ENCODE results near the gene BRD7. TPM values are rescaled to one million over a fixed set of nuclear protein-coding genes. Genes with fewer than 3 reads are reported as not detected.

BRD7 gene
- total RNA-seq, 4 donors from 2014 or later: 29.9 to 41.2 (median 38.9) TPM

DNA sequence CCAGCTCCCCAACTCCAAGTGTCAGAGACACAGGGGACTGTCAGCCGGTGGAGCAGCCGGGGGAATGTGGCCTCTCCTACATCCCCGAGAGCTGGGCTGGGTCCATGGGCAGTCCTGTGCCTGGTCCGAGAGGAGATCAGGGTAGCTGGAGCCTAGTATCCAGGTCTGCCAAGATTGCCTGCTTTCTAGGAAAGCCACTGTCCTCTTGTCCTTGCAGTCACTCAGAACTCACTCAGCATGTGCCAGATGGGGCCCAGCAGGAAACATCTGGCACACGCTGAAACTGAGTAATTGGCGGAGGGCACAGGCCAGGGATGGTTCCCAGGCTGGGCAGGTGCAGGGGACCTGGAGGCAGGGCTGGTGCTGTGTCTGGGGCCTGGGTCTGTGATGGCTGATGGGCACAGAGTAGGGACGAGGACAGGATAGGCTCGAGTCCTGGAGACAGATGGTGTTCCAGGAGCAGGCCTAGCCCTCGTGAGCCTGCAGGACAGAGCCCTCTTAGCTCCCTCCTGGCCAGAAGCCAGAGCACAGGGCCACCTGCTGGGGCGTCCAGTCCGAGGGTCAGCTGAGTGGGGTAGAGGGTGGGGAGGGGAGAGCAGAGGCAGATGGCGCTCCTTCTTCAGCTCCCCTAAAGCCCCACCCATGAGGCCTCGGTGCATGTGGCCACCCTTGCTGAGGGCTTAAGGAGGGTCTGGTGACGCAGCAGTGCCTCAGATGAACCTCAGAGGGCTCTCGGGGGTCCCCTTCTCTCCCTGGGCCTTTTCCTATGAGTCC, 71.3 kb downstream of the BRD7 start:
- ATAC-seq (ENCODE audit: low FRiP score) (no peak), DNase-seq (ENCODE audit: low spot score) (no peak)
- TF ChIP-seq, protein P1, sequence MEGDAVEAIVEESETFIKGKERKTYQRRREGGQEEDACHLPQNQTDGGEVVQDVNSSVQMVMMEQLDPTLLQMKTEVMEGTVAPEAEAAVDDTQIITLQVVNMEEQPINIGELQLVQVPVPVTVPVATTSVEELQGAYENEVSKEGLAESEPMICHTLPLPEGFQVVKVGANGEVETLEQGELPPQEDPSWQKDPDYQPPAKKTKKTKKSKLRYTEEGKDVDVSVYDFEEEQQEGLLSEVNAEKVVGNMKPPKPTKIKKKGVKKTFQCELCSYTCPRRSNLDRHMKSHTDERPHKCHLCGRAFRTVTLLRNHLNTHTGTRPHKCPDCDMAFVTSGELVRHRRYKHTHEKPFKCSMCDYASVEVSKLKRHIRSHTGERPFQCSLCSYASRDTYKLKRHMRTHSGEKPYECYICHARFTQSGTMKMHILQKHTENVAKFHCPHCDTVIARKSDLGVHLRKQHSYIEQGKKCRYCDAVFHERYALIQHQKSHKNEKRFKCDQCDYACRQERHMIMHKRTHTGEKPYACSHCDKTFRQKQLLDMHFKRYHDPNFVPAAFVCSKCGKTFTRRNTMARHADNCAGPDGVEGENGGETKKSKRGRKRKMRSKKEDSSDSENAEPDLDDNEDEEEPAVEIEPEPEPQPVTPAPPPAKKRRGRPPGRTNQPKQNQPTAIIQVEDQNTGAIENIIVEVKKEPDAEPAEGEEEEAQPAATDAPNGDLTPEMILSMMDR (IDR thresholded peaks at IDR 0.05): no peak

DNA sequence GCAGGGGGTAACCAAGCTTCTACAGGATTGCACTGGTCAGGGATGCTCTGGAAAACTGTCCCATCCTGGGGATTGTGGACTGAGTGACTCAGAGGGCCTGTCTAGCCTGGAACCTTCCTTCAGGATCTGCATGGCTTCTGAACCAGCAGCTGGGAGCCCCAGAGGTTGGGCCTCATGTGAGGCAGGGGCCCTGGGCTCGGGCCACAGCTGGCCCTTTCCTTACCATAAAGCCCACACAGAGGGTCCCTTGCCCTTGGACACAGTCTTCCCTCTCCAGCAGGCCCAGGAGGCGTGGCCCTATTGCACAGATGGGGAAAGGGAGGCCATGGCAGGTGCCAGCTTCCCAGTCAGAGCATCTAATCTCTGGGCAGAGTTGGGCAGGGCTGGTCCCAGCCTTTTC, 72.0 kb downstream of the BRD7 start:
- DNase-seq (ENCODE audit: low spot score) (no peak), ATAC-seq (ENCODE audit: low FRiP score) (no peak)
- TF ChIP-seq, protein P1 (IDR thresholded peaks at IDR 0.05): no peak

DNA sequence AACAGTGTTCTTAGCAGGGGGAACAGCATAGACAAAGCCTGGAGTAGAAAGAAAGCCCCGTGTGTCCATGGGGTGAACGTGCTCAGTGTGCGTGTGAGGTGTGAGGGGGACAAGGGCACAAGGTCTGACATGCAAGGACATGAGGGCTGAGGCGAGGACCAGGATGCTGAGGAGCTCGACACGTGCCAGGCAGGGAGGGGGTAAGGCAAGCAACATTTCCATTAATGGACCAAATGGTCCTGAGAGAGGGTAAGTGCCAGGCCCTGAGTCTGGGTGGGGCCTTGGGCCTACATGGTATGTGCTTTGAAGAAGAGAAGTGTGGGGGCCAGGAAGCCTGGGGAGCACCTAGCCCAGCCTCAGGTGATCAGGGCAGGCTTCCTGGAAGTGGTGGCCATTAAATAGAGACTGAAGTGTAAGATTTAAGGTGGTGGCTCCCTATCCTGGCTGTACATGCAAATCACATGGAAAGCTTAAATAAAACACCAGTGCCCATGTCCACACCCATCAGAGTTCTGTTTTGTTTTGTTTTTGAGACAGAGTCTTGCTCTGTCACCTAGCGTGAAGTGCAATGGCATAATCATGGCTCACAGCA, 73.2 kb downstream of the BRD7 start:
- DNase-seq (ENCODE audit: low spot score): no peak
- TF ChIP-seq, protein P1 (IDR thresholded peaks at IDR 0.05): no peak

DNA sequence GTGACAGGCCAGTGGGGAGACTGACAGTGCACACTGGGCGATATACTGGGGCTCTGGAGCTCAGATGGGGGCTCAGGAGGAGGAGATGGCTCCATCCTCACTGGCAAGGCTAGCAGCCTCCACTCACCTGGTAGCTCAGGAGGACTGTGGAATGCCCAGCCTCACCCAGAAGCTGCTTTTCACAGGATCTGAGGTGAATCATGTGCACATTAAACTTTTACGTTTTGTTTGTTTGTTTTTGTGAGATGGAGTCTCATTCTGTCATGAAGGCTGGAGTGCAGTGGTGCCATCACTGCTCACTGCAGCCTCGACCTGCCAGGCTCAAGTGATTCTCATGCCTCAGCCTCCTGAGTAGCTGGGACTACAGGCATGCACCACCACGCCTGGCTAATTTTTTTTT, 73.8 kb downstream of the BRD7 start:
- ATAC-seq (ENCODE audit: low FRiP score): no peak
- DNase-seq (ENCODE audit: low spot score): no peak
- TF ChIP-seq, protein P1 (IDR thresholded peaks at IDR 0.05): no peak

More for the DNA sequence above, 73.2 kb downstream of the BRD7 start:
- ATAC-seq (ENCODE audit: low FRiP score): no peak

DNA sequence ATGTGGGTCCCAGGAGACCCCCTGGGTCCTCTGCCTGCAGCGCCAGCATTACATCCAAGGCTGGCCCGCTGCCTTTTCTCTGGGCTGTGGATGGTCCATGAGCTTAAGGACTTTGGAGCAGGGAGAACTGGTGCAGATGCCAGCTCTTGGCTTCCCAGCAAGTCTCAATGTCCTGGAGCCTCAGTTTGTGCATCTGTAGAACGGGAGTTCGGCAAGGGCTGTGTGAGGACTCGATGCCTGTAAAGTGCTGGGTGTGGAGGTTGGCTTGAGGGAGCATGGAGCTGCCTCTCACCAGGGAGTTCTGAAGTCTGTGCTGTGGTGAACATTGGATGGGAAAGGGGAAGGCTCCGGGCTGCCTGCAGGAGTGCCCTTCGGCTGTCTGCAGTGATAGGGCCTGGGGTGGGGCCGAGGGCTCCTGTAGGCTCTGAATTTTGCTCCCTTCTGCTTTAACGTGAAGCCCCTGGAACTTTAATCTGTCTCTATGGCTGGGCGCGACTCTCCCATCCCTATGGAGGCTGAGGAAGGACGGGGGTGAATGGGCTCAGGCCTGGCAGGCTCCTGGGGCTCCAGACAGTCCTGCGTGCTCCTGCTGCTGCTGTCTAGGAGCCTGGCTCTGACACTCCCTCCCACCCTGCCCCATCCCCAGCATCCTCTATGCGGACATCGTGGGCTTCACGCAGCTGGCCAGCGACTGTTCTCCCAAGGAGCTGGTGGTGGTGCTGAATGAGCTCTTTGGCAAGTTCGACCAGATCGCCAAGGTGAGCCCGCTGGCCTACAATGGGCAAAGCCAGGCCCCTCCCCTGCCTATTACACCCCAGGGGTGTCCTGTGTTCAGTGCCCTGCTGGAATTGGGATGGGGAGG, 74.6 kb downstream of the BRD7 start:
- DNase-seq (ENCODE audit: low spot score): no peak
- TF ChIP-seq, protein P1 (IDR thresholded peaks at IDR 0.05): no peak
- no peak for ATAC-seq (ENCODE audit: low FRiP score)

DNA sequence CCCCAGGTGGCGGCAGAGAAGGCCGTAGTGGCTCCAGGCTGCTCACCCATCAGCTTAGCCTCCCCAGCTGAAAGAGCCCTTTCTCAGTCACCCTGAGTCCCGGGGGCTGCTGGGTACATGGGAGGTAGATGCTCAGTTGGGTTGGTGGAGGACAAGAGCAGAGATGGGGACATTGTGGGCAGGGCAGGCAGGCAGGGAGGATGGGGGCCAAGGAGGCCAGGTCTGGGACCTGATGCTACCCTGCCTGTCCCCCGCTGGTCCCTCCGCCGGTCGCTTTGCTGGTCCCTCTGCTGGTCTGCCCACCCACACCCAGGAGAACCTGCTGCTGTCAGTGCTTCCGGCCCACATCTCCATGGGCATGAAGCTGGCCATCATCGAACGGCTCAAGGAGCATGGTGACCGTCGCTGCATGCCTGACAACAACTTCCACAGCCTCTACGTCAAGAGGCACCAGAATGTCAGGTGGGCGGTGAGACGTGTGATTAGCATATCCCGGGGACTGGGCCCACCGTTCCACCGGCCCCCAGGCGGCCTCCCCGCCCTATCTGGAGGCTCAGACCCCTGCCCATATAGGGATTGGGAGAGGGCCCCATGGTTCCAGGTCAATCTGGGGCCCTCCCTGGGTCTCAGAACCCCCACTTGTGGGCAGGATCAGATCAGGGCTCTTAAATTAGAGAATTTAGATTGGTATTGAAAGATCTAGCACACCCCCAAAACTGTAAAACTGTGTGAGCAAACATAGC, 75.6 kb downstream of the BRD7 start:
- TF ChIP-seq, protein P1 (IDR thresholded peaks at IDR 0.05): no peak
- ATAC-seq (ENCODE audit: low FRiP score): no peak
- DNase-seq (ENCODE audit: low spot score): no peak
